ENCODE results near the gene ZNF491.

DNA sequence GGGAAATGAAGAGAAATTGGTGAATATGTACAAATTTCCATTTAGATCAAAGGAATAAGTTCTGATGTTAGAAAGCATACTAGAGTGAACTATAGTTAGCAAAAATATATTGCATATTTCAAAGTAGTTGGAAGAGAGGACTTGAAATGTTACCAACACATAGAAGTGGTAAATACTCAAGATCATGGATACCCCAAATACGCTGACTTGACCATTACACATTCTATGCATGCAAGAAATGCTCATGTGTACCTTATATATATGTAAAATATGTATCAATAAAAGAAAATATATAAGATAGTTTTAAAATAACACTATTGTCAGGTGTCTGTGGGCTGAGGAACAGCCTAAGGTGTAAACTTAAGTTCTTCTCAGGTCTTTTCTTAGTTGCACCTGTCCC lies 14.6 kb upstream of the ZNF491 start:
- no peak for TF ChIP-seq CTCF (conservative IDR thresholded peaks at IDR 0.05 in 1 of 2, IDR thresholded peaks at IDR 0.05 in 1 of 2; ENCODE audit: low read depth in 1 of 2, low read length in 2 of 2)
- no peak for TF ChIP-seq EZH2 (IDR thresholded peaks at IDR 0.05; ENCODE audit: low read length, missing control alignments)
